ENCODE measurements around the gene CCDC81.
"Not testable (repeated sequence)": the region's sequence is repeated elsewhere in the genome, so short reads cannot be mapped to it uniquely, and the experiment has no call there.

The CCDC81 gene

GRCh38 chr11:86388198-86388597 is 13.5 kb downstream of the CCDC81 start:
- no peak for DNase-seq (ENCODE audit: low spot score)

- no peak for DNase-seq (ENCODE audit: low spot score)
Observed at GRCh38 chr11:86390487-86390886, 15.8 kb downstream of the CCDC81 start.

GRCh38 chr11:86395061-86395551 is 20.4 kb downstream of the CCDC81 start:
- DNase-seq (ENCODE audit: low spot score): peak; percentile 50

GRCh38 chr11:86396396-86396795 is 21.7 kb downstream of the CCDC81 start:
- DNase-seq (ENCODE audit: low spot score): no peak

GRCh38 chr11:86397351-86397750 is 22.7 kb downstream of the CCDC81 start:
- DNase-seq (ENCODE audit: low spot score): no peak

- no peak for DNase-seq (ENCODE audit: low spot score)
Observed at GRCh38 chr11:86398106-86398505, 23.4 kb downstream of the CCDC81 start.

- DNase-seq (ENCODE audit: low spot score): no peak
Observed at GRCh38 chr11:86403458-86403857, 28.8 kb downstream of the CCDC81 start.

GRCh38 chr11:86408845-86409244 is 34.2 kb downstream of the CCDC81 start:
- DNase-seq (ENCODE audit: low spot score): no peak

GRCh38 chr11:86414032-86414431 is 39.3 kb downstream of the CCDC81 start:
- DNase-seq (ENCODE audit: low spot score): no peak

- no peak for DNase-seq (ENCODE audit: low spot score)
Observed at GRCh38 chr11:86415026-86415425, 40.3 kb downstream of the CCDC81 start.

GRCh38 chr11:86416494-86416893 is 41.8 kb downstream of the CCDC81 start:
- DNase-seq (ENCODE audit: low spot score): no peak

GRCh38 chr11:86416951-86417350 is 42.3 kb downstream of the CCDC81 start:
- DNase-seq (ENCODE audit: low spot score): not testable (repeated sequence)

- no peak for DNase-seq (ENCODE audit: low spot score)
Observed at GRCh38 chr11:86418106-86418505, 43.4 kb downstream of the CCDC81 start.

GRCh38 chr11:86418513-86418912 is 43.8 kb downstream of the CCDC81 start:
- DNase-seq (ENCODE audit: low spot score): no peak

GRCh38 chr11:86418917-86419316 is 44.2 kb downstream of the CCDC81 start:
- DNase-seq (ENCODE audit: low spot score): peak; percentile 15

GRCh38 chr11:86421946-86422345 is 47.3 kb downstream of the CCDC81 start:
- no peak for DNase-seq (ENCODE audit: low spot score)

GRCh38 chr11:86422371-86422770 is 47.7 kb downstream of the CCDC81 start:
- no peak for DNase-seq (ENCODE audit: low spot score)

GRCh38 chr11:86423488-86423887 is 48.8 kb downstream of the CCDC81 start:
- DNase-seq (ENCODE audit: low spot score): not testable (repeated sequence)

- DNase-seq (ENCODE audit: low spot score): no peak
Observed at GRCh38 chr11:86427441-86427840, 52.8 kb downstream of the CCDC81 start.

GRCh38 chr11:86431258-86431657 is 56.6 kb downstream of the CCDC81 start:
- DNase-seq (ENCODE audit: low spot score): no peak

- not testable (repeated sequence) for DNase-seq (ENCODE audit: low spot score)
Observed at GRCh38 chr11:86433361-86434095, 58.8 kb downstream of the CCDC81 start.

- no peak for DNase-seq (ENCODE audit: low spot score)
Observed at GRCh38 chr11:86435711-86436110, 61.0 kb downstream of the CCDC81 start.

- DNase-seq (ENCODE audit: low spot score): no peak
Observed at GRCh38 chr11:86438685-86439084, 64.0 kb downstream of the CCDC81 start.

- DNase-seq (ENCODE audit: low spot score): no peak
Observed at GRCh38 chr11:86440305-86440716, 65.6 kb downstream of the CCDC81 start.
